ENCODE results near the gene ST8SIA5. TPM values are rescaled to one million over a fixed set of nuclear protein-coding genes. Genes with fewer than 3 reads are reported as not detected.

The ST8SIA5 gene
- total and polyA plus RNA-seq, 2 of the 13 experiments (the other 11 are each of a cell fraction or from before 2014, with no cell fraction given), result 0.07 to 0.20 TPM

- Histone ChIP-seq H3K36me3 (replicated peaks in 1 of 2; ENCODE audit: control insufficient read depth in 1 of 2, insufficient read depth in 2 of 2, low read length in 2 of 2) (no peaks in the 10 kb centered on the region), H3K27me3 (ENCODE audit: control insufficient read depth in 1 of 2, insufficient read depth in 2 of 2, low read length in 2 of 2) (peaks cover 5 to 53% of the 10 kb centered on the region in 2 experiments; a peak in 4 of 5 replicates), H2AFZ (ENCODE audit: low read length) (no peak overlapping the region), H3K4me2 (ENCODE audit: low read depth, low read length) (no peak overlapping the region), H3K9ac (ENCODE audit: insufficient read depth, low read depth, low read length) (no peak overlapping the region), H3K79me2 (ENCODE audit: insufficient read depth, low read length) (no peaks in the 10 kb centered on the region), H3K27ac (ENCODE audit: extremely low read length, insufficient read depth, low read length) (no peak overlapping the region), H4K20me1 (ENCODE audit: insufficient read depth, low read length) (no peaks in the 10 kb centered on the region), H3K4me3 (replicated peaks in 1 of 3; ENCODE audit: insufficient read depth in 1 of 3, low read depth in 2 of 3, low read length in 3 of 3) (no peak overlapping the region), H3K4me1 (ENCODE audit: insufficient read depth, low read length) (no peaks in the 10 kb centered on the region), H3K9me3 (ENCODE audit: low read length) (no peaks in the 10 kb centered on the region)
- BruUV-seq (replicated peaks), result no TSS peak
- TF ChIP-seq MAF1 (CRISPR knock-in tag; IDR thresholded peaks at IDR 0.05; ENCODE audit: borderline replicate concordance) (no peak), NFYB (CRISPR knock-in tag; IDR thresholded peaks at IDR 0.05) (no peak), RBM22 (optimal IDR thresholded peaks at IDR 0.05; ENCODE audit: low read length) (no peak), ZNF816 (CRISPR knock-in tag; IDR thresholded peaks at IDR 0.05; ENCODE audit: borderline replicate concordance) (no peak), EED (CRISPR knock-in tag; IDR thresholded peaks at IDR 0.05) (no peak), SMARCC2 (IDR thresholded peaks at IDR 0.05) (no peak), KMT2B (CRISPR knock-in tag; IDR thresholded peaks at IDR 0.05) (no peak), HMGA1 (CRISPR knock-in tag; conservative IDR thresholded peaks at IDR 0.05) (no peak), ADNP (CRISPR knock-in tag; IDR thresholded peaks at IDR 0.05) (no peak), ZNF484 (CRISPR knock-in tag; IDR thresholded peaks at IDR 0.05; ENCODE audit: borderline replicate concordance, low read depth) (no peak), SPEN (CRISPR knock-in tag; IDR thresholded peaks at IDR 0.05; ENCODE audit: low read depth) (no peak), PBX2 (CRISPR knock-in tag; IDR thresholded peaks at IDR 0.05) (no peak)
- in situ Hi-C loops (cut with HindIII; ENCODE audit: extremely low pct_ligation_motif_present, low pct_unique_long_range_greater_than_20kb) (no loop called here), intact Hi-C loops (cut with micrococcal nuclease; ENCODE audit: unreplicated experiment) (no loop called here)
- ATAC-seq, result no peak
- CTCF ChIA-PET (ENCODE audit: low intra/inter-chr PET ratio, low total read pairs), result no interaction called here
- DNase-seq (ENCODE audit: low spot score), result no peak
- POLR2A ChIA-PET, result no interaction called here
- WGBS (ENCODE audit: low lambda C conversion rate), result 47% methylated on average over 19 of the region's 41 CpGs
- FAIRE-seq, result no peak
Observed at GRCh38 chr18:46756025-46756558, 761 bp downstream of the ST8SIA5 start.
